Activated T-helper 1 cell treated with anti-CD3 and anti-CD28 coated beads, Interleukin-12 subunit alpha, Interleukin-12 subunit beta, Interleukin-2, Interleukin-4 antibody, amounts not matched to agents 30 ng/mL and 10 ng/mL and 1 ng/mL, durations not matched to agents 14 hours and 24 hours and 36 hours (primary cell): ENCODE data around the gene KRTAP5-7. TPM values are rescaled to one million over a fixed set of nuclear protein-coding genes. Genes with fewer than 3 reads are reported as not detected.

Experiments used
- DNase-seq: peaks from one replicate; pipeline ENCODE4 v3.0.0; 2021; ENCODE audit warnings: low spot score
- H3K27ac Mint-ChIP-seq: one replicate; pipeline ENCODE4 v1.8.0; 2021; ENCODE audit warnings: mild to moderate bottlenecking, mixed read lengths
- H3K27me3 Mint-ChIP-seq: one replicate; pipeline ENCODE4 v1.8.0; 2022; ENCODE audit warnings: mild to moderate bottlenecking, moderate library complexity, mixed read lengths; ENCODE audit not compliant: insufficient read depth
- H3K36me3 Mint-ChIP-seq: one replicate; pipeline ENCODE4 v1.8.0; 2021; ENCODE audit warnings: low read depth, mixed read lengths
- H3K4me1 Mint-ChIP-seq: one replicate; pipeline ENCODE4 v1.8.0; 2021; ENCODE audit warnings: low read depth, mixed read lengths
- H3K4me3 Mint-ChIP-seq: one replicate; pipeline ENCODE4 v1.8.0; 2021; ENCODE audit warnings: mild to moderate bottlenecking, moderate library complexity, mixed read lengths
- H3K9me3 Mint-ChIP-seq: one replicate; pipeline ENCODE4 v1.8.0; 2021; ENCODE audit warnings: mixed read lengths
- intact Hi-C: fragments of 100-400 bp; cut with micrococcal nuclease; formaldehyde crosslinking; loops from one replicate; pipeline ENCODE4 v1.15.1; 2024
- total RNA-seq: library from RNA; stranded (reverse); gene quantifications from 2 replicates; pipeline ENCODE4 v1.2.3, GENCODE V29; 2022

KRTAP5-7 gene
- total RNA-seq, 1 donor from 2014 or later: 0.23 TPM

DNA sequence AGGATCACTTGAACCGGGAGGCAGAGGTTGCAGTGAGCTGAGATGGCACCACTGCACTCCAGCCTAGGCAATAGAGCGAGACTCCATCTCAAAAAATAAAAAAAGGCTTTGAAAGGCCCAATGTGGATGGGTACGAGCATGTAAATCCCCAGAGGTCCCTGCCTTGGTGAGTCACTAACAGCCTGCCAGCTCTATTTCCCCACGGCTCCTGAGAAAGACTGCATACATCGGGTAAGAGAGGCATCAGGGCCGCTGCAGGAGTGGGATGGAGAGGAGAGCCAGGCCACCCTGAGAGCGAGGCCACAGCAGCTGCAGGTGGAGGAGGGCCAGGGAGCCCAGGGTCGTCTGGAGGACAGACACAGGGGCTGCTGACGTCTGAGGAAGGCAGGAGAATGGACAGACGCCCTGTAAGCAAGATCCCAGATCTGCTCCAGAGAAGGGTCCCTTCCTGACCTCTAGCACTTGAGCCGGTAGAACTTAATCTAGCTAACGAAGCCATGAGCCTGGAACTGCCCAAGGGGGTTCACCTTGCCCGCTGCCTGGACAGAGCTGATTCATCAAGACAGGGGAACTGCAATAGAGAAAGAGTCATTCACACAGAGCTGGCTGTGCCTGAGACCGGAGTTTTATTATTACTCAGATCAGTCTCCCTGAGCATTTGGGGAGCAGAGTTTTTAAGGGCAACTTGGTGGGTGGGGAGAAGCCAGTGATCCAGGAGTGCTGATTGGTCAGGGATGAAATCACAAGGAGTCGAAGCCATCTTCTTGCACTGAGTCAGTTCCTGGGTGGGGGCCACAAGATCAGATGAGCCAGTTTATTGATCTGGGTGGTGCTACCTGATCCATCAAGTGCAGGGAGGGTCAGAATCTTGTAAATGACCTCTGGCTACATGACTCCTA lies 16.1 kb downstream of the KRTAP5-7 start:
- Mint-ChIP-seq H3K27me3 (no peaks in the 10 kb centered on the region), H3K9me3 (peaks cover 13% of the 10 kb centered on the region), H3K4me3 (no peak overlapping the region), H3K27ac (no peak overlapping the region), H3K4me1 (no peaks in the 10 kb centered on the region), H3K36me3 (no peaks in the 10 kb centered on the region)
- no peak for DNase-seq
- intact Hi-C loops: no loop called here

DNA sequence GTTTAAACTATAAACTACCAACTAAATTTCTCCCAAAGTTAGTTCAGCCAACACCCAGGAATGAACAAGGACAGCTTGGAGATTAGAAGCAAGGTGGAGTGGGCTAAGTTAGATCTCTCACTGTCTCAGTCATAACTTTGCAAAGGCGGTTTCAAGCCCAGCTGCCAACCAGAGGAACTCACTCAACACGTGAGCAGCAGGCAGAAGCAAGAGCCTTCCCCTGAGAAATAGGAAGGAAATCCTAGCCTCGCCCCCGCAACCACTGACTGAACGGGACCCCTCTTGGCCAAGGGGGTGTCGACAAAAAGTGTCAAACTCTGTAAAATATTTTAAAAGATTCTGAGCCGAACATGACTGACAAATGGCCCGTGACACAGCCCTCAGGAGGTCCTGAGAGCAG lies 16.8 kb downstream of the KRTAP5-7 start:
- intact Hi-C loops: no loop called here
- no peak for DNase-seq
- H3K9me3 Mint-ChIP-seq: peaks cover 13% of the 10 kb centered on the region
- H3K36me3 Mint-ChIP-seq: no peaks in the 10 kb centered on the region
- no peak overlapping the region for H3K4me3 Mint-ChIP-seq
- H3K4me1 Mint-ChIP-seq: no peaks in the 10 kb centered on the region
- no peaks in the 10 kb centered on the region for H3K27me3 Mint-ChIP-seq
- H3K27ac Mint-ChIP-seq: no peak overlapping the region

DNA sequence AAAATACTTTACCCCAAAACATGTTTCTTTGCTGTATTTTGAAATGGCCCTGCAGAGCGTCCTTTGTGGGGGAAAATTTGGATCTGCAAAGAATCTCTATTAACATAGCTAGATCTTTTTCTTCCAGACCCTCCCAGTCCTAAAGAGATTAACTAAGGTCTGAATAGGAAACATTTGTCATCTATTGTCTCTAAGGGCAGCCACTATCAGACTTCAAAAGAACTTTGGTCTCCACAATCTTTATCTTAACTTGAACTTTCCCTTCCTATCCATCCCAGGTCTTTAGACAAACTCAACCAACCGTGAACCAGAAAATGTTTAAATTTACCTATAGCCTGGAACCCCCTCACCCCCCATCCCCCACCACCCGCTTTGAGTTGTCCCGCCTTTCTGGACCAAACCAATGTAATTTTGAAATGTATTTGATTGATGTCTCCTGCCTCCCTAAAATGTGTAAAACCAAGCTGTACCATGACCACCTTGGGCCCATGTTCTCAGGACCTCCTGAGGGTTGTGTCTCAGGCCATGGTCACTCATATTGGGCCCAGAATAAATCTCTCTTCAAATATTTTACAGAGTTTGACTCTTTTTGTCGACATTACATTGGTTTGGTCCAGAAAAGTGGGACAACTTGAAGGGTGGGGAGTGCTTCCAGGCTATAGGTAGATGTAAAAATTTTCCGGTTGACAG lies 17.6 kb downstream of the KRTAP5-7 start:
- DNase-seq: no peak
- peaks cover 13% of the 10 kb centered on the region for H3K9me3 Mint-ChIP-seq
- peaks cover 5% of the 10 kb centered on the region for H3K27me3 Mint-ChIP-seq
- no peaks in the 10 kb centered on the region for H3K36me3 Mint-ChIP-seq
- no peaks in the 10 kb centered on the region for H3K4me1 Mint-ChIP-seq
- intact Hi-C loops: no loop called here
- H3K4me3 Mint-ChIP-seq: no peak overlapping the region
- H3K27ac Mint-ChIP-seq: no peak overlapping the region

DNA sequence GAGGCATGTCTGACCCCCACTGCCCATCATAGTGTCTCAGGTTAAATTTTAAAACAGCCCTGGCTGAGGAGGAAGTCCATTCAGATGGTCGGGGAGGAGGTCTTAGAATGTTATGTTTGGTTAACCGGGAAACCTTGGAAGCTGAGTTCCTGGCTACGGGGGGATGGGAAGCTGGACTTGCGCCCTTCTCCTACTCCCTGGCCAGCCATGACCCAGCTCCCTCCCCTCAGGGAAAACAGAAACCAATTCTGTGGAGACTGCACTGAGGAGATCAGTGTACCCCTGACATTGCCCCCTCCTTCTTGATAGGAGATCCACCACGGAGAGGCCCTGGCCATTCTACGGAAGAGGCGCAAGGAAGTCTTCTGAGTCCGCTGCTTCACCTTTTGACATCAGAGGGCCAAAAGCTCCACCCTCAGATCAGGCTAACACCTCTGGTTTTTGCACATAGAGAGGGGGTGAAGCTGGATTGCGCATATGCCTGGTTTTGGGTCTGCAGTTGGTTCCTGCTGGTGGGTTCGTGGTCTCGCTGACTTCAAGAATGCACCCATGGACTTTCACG lies 18.4 kb downstream of the KRTAP5-7 start:
- no peaks in the 10 kb centered on the region for H3K4me1 Mint-ChIP-seq
- no peak overlapping the region for H3K4me3 Mint-ChIP-seq
- intact Hi-C loops: no loop called here
- H3K9me3 Mint-ChIP-seq: peaks cover 12% of the 10 kb centered on the region
- no peak for DNase-seq
- peaks cover 7% of the 10 kb centered on the region for H3K27me3 Mint-ChIP-seq
- H3K36me3 Mint-ChIP-seq: no peaks in the 10 kb centered on the region
- H3K27ac Mint-ChIP-seq: no peak overlapping the region

DNA sequence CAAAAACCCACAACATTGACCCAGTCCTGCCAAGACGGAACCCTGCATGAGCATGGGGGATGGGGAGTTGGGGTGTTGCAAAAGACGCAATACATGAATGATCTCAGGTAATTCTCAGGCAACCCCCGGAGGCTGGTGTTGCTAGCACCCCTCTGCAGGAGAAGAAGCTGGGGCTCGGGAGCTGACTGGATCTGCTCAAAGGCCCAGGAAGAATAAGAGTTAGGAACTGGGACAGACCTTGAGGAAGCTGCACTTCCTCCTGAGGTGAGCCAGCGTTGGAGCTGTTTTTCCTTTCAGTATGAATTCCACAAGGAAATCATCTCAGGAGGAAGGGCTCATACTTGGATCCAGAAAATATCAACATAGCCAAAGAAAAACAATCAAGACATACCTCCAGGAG lies 21.1 kb downstream of the KRTAP5-7 start, which contains the start of gene KRTAP5-9:
Gene KRTAP5-9, plus strand, starts transcription at position 301 of the 400 bp plus-strand sequence. CDS start 238 bp downstream, outside the sequence.
- H3K27me3 Mint-ChIP-seq: peaks cover 7% of the 10 kb centered on the region
- no peak within 1 kb of the TSS for H3K27ac Mint-ChIP-seq
- no peaks in the 10 kb centered on the region for H3K9me3 Mint-ChIP-seq
- intact Hi-C loops: no loop called here
- no peak for DNase-seq
- H3K4me1 Mint-ChIP-seq: no peaks in the 10 kb centered on the region
- H3K4me3 Mint-ChIP-seq: no peak within 1 kb of the TSS
- H3K36me3 Mint-ChIP-seq: no peaks in the 10 kb centered on the region

DNA sequence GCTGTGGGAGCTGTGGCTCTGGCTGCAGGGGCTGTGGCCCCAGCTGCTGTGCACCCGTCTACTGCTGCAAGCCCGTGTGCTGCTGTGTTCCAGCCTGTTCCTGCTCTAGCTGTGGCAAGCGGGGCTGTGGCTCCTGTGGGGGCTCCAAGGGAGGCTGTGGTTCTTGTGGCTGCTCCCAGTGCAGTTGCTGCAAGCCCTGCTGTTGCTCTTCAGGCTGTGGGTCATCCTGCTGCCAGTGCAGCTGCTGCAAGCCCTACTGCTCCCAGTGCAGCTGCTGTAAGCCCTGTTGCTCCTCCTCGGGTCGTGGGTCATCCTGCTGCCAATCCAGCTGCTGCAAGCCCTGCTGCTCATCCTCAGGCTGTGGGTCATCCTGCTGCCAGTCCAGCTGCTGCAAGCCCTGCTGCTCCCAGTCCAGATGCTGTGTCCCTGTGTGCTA lies 21.7 kb downstream of the KRTAP5-7 start:
- H3K27ac Mint-ChIP-seq: no peak overlapping the region
- H3K4me3 Mint-ChIP-seq: no peak overlapping the region
- no peaks in the 10 kb centered on the region for H3K4me1 Mint-ChIP-seq
- no peak for DNase-seq
- intact Hi-C loops: no loop called here
- peaks cover 7% of the 10 kb centered on the region for H3K27me3 Mint-ChIP-seq
- H3K36me3 Mint-ChIP-seq: no peaks in the 10 kb centered on the region
- no peaks in the 10 kb centered on the region for H3K9me3 Mint-ChIP-seq

DNA sequence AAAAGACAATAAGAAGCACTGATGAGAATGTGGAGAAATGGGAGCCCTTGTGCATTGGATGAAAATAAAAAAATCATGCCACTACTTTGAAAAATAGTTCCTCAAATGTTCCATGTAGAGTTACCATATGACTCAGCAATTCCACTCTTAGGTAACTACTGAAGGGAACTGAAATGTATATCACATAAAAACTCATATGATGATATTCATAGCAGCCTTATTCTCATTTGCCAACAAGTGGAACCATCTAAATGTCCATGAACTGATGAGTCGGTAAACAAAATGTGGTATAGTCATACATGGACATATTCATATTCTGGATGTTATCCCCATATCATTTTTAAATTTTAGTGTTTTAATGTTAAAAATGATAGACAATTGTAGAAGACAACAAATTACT lies 24.6 kb downstream of the KRTAP5-7 start:
- no peak for DNase-seq
- no peaks in the 10 kb centered on the region for H3K36me3 Mint-ChIP-seq
- H3K4me3 Mint-ChIP-seq: no peak overlapping the region
- no peaks in the 10 kb centered on the region for H3K9me3 Mint-ChIP-seq
- no peaks in the 10 kb centered on the region for H3K4me1 Mint-ChIP-seq
- H3K27ac Mint-ChIP-seq: no peak overlapping the region
- intact Hi-C loops: no loop called here
- peaks cover 7% of the 10 kb centered on the region for H3K27me3 Mint-ChIP-seq

DNA sequence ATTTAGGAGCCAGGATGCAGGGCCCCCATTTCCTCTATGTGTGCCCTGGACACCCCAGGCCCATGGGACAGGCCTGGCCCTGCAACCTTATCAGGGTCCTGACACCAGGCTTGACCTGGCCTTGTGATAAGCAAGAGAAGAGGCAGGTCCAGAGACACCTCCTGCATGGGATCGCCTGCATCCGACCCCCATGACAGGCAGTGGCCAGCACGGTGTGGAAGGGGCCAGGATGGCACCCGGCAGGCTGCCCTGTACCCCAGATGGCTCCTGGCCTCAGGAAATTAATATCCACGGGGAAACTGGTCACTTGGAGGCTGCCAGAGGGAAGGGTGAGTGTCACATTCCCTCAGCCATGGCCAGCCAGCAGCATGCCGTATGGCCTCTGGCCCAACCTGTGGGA lies 27.9 kb downstream of the KRTAP5-7 start:
- no peak for DNase-seq
- no peaks in the 10 kb centered on the region for H3K36me3 Mint-ChIP-seq
- no peaks in the 10 kb centered on the region for H3K9me3 Mint-ChIP-seq
- peaks cover 9% of the 10 kb centered on the region for H3K27me3 Mint-ChIP-seq
- H3K27ac Mint-ChIP-seq: no peak overlapping the region
- intact Hi-C loops: no loop called here
- no peak overlapping the region for H3K4me3 Mint-ChIP-seq
- no peaks in the 10 kb centered on the region for H3K4me1 Mint-ChIP-seq

DNA sequence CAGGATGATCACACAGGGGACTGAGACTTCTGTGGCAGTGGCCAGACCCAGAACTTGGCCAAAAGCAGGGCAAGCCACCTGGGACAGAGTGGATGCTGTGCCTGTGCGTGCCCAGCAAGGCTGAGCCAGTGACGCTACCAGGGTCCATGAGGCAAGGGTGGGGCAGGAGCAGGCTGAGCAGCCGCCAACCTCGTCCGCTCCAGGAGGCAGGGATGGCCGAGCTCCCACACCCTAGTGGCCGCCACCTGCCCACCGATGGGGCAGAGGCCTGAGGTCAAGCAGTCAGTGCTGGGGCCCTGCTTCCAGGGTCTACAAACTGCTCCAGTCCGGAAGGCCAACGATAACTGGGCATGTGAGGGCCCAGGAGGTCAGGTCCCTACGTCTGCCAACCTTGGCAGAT lies 28.4 kb downstream of the KRTAP5-7 start:
- no peak for DNase-seq
- Mint-ChIP-seq H3K4me3 (no peak overlapping the region), H3K4me1 (no peaks in the 10 kb centered on the region), H3K27ac (no peak overlapping the region), H3K27me3 (peaks cover 9% of the 10 kb centered on the region), H3K9me3 (no peaks in the 10 kb centered on the region), H3K36me3 (no peaks in the 10 kb centered on the region)
- intact Hi-C loops: no loop called here

DNA sequence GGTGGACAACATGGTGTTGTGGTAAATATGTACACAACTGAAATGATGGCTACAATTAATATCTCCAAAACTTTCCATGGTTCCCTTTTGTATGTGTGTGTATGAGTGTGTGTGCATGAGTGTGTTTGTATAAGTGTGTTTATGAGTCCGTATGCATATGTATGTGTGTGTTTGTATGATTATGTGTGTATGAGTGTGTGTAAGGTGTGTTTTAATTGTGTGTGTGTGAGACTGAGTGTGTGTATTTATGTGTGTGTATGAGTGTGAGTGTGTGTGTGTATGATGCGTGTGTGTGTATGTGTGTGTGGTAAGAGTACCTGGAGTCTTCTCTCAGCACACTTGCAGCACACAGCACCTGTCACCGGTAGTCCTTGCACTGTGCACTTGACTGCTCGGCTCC lies 29.0 kb downstream of the KRTAP5-7 start:
- no peaks in the 10 kb centered on the region for H3K9me3 Mint-ChIP-seq
- H3K4me1 Mint-ChIP-seq: no peaks in the 10 kb centered on the region
- intact Hi-C loops: no loop called here
- H3K27me3 Mint-ChIP-seq: peaks cover 9% of the 10 kb centered on the region
- no peak for DNase-seq
- H3K4me3 Mint-ChIP-seq: no peak overlapping the region
- H3K27ac Mint-ChIP-seq: no peak overlapping the region
- H3K36me3 Mint-ChIP-seq: no peaks in the 10 kb centered on the region

DNA sequence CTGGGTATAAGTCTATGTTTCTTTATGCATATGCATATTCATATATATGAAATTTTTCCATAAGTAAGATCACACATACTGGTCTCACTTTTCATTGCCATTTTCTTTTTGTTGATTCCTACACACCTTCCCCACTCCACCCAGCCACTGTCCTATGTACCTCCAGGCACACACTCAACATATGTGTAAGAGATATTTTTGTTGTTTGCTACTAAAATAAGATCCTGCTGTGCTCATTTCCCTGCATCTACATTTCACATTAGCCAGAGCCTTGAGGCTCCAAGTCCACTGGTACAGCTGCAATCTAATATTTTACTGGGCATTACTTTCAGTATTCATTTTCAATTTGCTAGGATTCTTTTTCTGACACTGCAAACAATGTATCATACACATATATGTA lies 30.2 kb downstream of the KRTAP5-7 start:
- H3K36me3 Mint-ChIP-seq: no peaks in the 10 kb centered on the region
- H3K4me1 Mint-ChIP-seq: no peaks in the 10 kb centered on the region
- H3K9me3 Mint-ChIP-seq: no peaks in the 10 kb centered on the region
- no peak overlapping the region for H3K27ac Mint-ChIP-seq
- intact Hi-C loops: no loop called here
- no peak overlapping the region for H3K4me3 Mint-ChIP-seq
- no peak for DNase-seq
- peaks cover 9% of the 10 kb centered on the region for H3K27me3 Mint-ChIP-seq

DNA sequence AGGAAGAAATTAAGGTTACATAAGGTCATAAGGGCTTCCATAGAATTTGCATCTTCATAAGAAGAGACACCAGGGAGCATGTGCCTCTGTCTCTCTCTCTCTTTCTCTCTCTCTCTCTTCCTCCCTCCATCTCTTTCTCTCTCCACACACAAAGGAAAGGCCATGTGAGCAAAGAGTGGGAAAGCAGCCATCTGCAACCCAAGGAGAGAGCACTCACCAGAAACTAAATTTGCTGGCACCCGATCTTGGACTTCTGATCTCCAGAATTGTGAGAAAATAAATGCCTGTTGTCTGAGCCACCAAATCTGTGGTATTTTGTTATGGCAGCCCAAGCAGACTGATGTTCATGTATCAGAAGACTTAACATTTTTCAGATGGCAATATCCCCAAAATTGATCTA lies 31.9 kb downstream of the KRTAP5-7 start:
- Mint-ChIP-seq H3K4me1 (no peaks in the 10 kb centered on the region), H3K36me3 (no peaks in the 10 kb centered on the region), H3K27ac (no peak overlapping the region), H3K9me3 (no peaks in the 10 kb centered on the region), H3K4me3 (no peak overlapping the region), H3K27me3 (peaks cover 15% of the 10 kb centered on the region)
- no peak for DNase-seq
- intact Hi-C loops: no loop called here

DNA sequence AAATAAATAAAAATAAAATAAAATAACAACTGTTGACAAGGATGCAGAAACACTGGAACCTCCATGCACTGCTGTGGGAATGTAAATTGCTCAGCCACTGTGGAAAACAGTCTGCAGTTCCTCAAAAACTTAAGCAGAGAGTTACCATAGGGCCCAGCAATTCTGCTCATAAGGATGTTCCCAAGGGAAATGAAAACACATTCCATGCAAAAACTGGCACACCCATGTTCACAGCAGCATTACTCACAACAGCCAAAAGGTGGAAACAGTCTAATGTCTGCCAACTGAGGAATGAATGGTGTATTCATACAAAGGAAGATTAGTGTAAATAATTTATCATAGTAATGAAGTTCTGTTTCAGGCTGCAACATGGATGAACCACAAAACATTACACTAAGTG lies 35.1 kb downstream of the KRTAP5-7 start:
- Mint-ChIP-seq H3K4me3 (no peak overlapping the region), H3K9me3 (no peaks in the 10 kb centered on the region), H3K36me3 (no peaks in the 10 kb centered on the region), H3K27ac (no peak overlapping the region), H3K27me3 (peaks cover 15% of the 10 kb centered on the region), H3K4me1 (no peaks in the 10 kb centered on the region)
- intact Hi-C loops: loop anchor here (2.0 kb wide), 1 partner anchor 109 kb away; the partner anchor contains the start of gene NADSYN1
- DNase-seq: no peak
